ENCODE results near the gene ARAP1. TPM values are rescaled to one million over a fixed set of nuclear protein-coding genes. Genes with fewer than 3 reads are reported as not detected.

ARAP1 gene
- polyA plus RNA-seq, 1 donor from 2014 or later: 3.5 TPM

DNA sequence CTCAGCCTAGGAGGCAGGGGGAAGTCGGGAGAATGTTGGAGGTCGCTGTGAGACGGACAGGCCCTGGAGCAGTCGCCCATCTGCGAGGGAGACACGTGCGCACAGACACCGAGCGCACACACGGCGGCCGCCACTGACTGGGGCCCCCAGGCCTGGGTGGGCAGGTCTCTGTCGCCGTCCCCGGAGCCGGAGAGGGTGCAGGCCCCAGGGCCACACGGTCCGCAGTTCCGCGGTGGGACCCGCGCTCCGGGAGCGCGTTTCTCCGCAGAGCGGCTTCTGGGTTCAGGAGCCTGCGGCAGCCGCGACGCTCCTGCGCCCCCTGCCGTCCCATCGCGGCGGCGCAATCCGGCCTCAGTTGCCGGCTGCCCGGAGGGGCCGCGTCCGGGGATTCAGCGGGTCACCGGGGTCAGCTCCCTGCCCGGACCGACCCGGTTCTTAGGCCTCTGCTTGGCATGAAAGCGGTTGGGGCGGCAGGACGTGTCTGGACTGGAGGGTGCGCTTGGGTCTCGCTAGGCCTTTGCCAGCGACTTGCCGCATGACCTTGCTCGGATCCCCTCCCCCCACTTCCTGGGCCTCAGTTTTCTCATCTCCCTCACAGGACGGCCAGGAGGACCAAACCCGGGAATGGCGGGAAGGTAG lies 109.2 kb downstream of the ARAP1 start:
- no peaks in the 10 kb centered on the region for H3K9me2 ChIP-seq (ENCODE audit: insufficient read depth, low read length)
- H3K9ac ChIP-seq (ENCODE audit: low read length): peak overlapping the region; percentile 23
- peak overlapping the region; percentile 68 for H3K4me3 ChIP-seq (ENCODE audit: low read length)
- H4K20me1 ChIP-seq (ENCODE audit: insufficient read depth): no peaks in the 10 kb centered on the region
- H3K4me2 ChIP-seq (ENCODE audit: low read length): no peak overlapping the region
- no peaks in the 10 kb centered on the region for H3K36me3 ChIP-seq (ENCODE audit: insufficient read depth, low read length)
- no peak overlapping the region for H3K27ac ChIP-seq (ENCODE audit: low read length)
- H3F3A ChIP-seq (ENCODE audit: insufficient read depth, low read length, poor library complexity, severe bottlenecking): no peaks in the 10 kb centered on the region
- H3K9me3 ChIP-seq (ENCODE audit: low read length): no peaks in the 10 kb centered on the region
- H3K27me3 ChIP-seq (ENCODE audit: insufficient read depth, low read depth, low read length): peaks cover 35% of the 10 kb centered on the region
- no peaks in the 10 kb centered on the region for H3K79me2 ChIP-seq (replicated peaks; ENCODE audit: insufficient read depth, low read length)
- H2AFZ ChIP-seq (ENCODE audit: low read depth, low read length): no peak overlapping the region
- TF ChIP-seq EZH2 (IDR thresholded peaks at IDR 0.05; ENCODE audit: borderline replicate concordance, insufficient read depth, low read length, poor library complexity, severe bottlenecking): no peak
- peak; percentile 76 for TF ChIP-seq MXI1 (conservative IDR thresholded peaks at IDR 0.05; ENCODE audit: poor library complexity, severe bottlenecking)
- TF ChIP-seq RAD21 (conservative IDR thresholded peaks at IDR 0.05): peak; percentile 81
- TF ChIP-seq, protein P1, sequence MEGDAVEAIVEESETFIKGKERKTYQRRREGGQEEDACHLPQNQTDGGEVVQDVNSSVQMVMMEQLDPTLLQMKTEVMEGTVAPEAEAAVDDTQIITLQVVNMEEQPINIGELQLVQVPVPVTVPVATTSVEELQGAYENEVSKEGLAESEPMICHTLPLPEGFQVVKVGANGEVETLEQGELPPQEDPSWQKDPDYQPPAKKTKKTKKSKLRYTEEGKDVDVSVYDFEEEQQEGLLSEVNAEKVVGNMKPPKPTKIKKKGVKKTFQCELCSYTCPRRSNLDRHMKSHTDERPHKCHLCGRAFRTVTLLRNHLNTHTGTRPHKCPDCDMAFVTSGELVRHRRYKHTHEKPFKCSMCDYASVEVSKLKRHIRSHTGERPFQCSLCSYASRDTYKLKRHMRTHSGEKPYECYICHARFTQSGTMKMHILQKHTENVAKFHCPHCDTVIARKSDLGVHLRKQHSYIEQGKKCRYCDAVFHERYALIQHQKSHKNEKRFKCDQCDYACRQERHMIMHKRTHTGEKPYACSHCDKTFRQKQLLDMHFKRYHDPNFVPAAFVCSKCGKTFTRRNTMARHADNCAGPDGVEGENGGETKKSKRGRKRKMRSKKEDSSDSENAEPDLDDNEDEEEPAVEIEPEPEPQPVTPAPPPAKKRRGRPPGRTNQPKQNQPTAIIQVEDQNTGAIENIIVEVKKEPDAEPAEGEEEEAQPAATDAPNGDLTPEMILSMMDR (IDR thresholded peaks at IDR 0.05; ENCODE audit: poor library complexity, severe bottlenecking): peak; percentile 97
- peak; percentile 91 for TF ChIP-seq SMC3 (conservative IDR thresholded peaks at IDR 0.05; ENCODE audit: poor library complexity)

DNA sequence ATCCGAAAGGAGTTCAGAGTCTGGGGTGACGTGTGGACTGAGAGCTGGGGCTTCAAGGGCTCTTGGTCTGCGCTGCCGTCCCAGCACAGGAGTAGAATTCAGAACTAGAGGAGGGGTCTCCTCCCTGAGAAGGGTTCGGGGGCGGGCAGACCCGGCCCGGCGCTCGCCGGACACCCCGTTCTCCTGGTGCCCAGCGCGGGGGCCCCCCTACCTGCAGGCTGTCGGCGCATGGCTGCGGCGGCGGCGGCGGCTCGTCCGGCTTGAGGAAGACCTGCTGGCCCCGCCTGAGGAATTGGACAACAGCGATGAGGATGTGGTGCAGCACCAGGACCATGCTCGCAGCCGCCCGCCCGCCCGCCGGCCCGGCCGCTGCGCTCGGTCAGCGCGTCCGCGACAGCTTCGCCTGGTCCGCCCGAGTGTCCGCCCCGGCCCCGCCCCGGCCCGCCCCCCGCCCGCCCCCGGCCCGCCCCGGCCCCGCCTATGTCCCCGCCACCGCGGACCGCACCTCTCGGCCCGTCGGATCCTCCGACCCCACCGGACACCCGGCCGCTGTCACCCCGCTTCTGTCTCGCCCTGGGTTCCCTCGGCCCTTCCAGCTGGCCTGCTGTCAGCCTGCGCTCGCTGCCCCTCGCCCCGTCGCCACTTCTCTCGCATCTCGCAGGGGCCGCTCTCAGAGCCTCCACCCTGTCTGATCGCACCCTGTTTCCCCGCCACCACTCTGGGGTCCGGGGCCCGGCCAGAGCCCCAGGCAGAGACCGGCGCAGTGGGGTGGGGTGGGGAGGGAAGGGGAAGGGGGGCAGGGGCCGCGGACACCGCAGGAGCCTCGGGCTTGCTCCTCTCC lies 109.9 kb downstream of the ARAP1 start:
- Histone ChIP-seq H3K9ac (ENCODE audit: low read length) (peak overlapping the region; percentile 23), H3K9me2 (ENCODE audit: insufficient read depth, low read length) (no peaks in the 10 kb centered on the region), H3K27me3 (ENCODE audit: insufficient read depth, low read depth, low read length) (peaks cover 35% of the 10 kb centered on the region), H3K27ac (ENCODE audit: low read length) (no peak overlapping the region), H3K4me2 (ENCODE audit: low read length) (no peak overlapping the region), H3F3A (ENCODE audit: insufficient read depth, low read length, poor library complexity, severe bottlenecking) (no peaks in the 10 kb centered on the region), H2AFZ (ENCODE audit: low read depth, low read length) (no peak overlapping the region), H3K36me3 (ENCODE audit: insufficient read depth, low read length) (no peaks in the 10 kb centered on the region), H3K9me3 (ENCODE audit: low read length) (no peaks in the 10 kb centered on the region), H3K4me3 (ENCODE audit: low read length) (peak overlapping the region; percentile 68), H4K20me1 (ENCODE audit: insufficient read depth) (no peaks in the 10 kb centered on the region), H3K79me2 (replicated peaks; ENCODE audit: insufficient read depth, low read length) (no peaks in the 10 kb centered on the region)
- no peak for TF ChIP-seq TAF1 (IDR thresholded peaks at IDR 0.05; ENCODE audit: low read depth)
- no peak for TF ChIP-seq EZH2 (IDR thresholded peaks at IDR 0.05; ENCODE audit: borderline replicate concordance, insufficient read depth, low read length, poor library complexity, severe bottlenecking)
- TF ChIP-seq SMC3 (conservative IDR thresholded peaks at IDR 0.05; ENCODE audit: poor library complexity): no peak
- TF ChIP-seq, protein P1 (IDR thresholded peaks at IDR 0.05; ENCODE audit: poor library complexity, severe bottlenecking): no peak
- no peak for TF ChIP-seq RAD21 (conservative IDR thresholded peaks at IDR 0.05)
- TF ChIP-seq MXI1 (conservative IDR thresholded peaks at IDR 0.05; ENCODE audit: poor library complexity, severe bottlenecking): no peak
- TF ChIP-seq EP300 (conservative IDR thresholded peaks at IDR 0.05; ENCODE audit: poor library complexity, severe bottlenecking): no peak
- no peak for TF ChIP-seq POLR2AphosphoS5 (IDR thresholded peaks at IDR 0.05)
- no peak for TF ChIP-seq REST (IDR thresholded peaks at IDR 0.05; ENCODE audit: borderline replicate concordance)

All from neural cell (in vitro differentiated cells).